NB4 (cell line): ENCODE data around the gene SLC35F2.

ENCODE experiments used
- MYC ChIP-seq: IDR thresholded peaks from 2 replicates; pipeline ENCODE4 v1.6.1; 2011; ENCODE audit warnings: low read depth, low read length
- POLR2A ChIP-seq: IDR thresholded peaks from 2 replicates; pipeline ENCODE4 v1.6.1; 2011; ENCODE audit warnings: mild to moderate bottlenecking; ENCODE audit not compliant: insufficient read length; ENCODE audit errors: extremely low read depth
- TF ChIP-seq, protein P1 (sequence below): IDR thresholded peaks from one replicate; pipeline ENCODE4 v1.5.1; 2012; ENCODE audit warnings: low read depth, low read length
- TF ChIP-seq, protein P2 (sequence below): IDR thresholded peaks from 2 replicates; pipeline ENCODE4 v1.6.1; 2011; ENCODE audit warnings: low read depth, low read length

DNA sequence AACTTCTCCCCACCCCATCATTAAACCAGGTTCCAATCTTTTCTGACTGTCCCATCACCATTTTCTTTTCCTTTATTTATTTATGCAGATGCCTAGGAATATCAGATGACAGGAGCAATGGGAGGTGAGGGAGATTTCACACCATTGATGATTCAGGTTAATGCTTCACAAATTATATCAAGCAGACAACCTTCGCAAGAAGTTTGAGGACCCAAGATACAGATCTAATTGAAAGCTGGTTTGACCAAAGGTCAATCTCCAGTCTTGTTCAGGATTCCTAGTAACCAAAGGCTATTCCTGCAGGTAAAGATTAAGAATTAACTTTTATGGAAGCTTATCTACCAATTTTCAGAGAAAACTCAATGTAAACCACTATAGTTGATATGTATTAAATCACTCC lies 54.4 kb downstream of the SLC35F2 start:
- TF ChIP-seq, protein P1, sequence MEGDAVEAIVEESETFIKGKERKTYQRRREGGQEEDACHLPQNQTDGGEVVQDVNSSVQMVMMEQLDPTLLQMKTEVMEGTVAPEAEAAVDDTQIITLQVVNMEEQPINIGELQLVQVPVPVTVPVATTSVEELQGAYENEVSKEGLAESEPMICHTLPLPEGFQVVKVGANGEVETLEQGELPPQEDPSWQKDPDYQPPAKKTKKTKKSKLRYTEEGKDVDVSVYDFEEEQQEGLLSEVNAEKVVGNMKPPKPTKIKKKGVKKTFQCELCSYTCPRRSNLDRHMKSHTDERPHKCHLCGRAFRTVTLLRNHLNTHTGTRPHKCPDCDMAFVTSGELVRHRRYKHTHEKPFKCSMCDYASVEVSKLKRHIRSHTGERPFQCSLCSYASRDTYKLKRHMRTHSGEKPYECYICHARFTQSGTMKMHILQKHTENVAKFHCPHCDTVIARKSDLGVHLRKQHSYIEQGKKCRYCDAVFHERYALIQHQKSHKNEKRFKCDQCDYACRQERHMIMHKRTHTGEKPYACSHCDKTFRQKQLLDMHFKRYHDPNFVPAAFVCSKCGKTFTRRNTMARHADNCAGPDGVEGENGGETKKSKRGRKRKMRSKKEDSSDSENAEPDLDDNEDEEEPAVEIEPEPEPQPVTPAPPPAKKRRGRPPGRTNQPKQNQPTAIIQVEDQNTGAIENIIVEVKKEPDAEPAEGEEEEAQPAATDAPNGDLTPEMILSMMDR: no peak
- no peak for TF ChIP-seq POLR2A
- TF ChIP-seq, protein P2, sequence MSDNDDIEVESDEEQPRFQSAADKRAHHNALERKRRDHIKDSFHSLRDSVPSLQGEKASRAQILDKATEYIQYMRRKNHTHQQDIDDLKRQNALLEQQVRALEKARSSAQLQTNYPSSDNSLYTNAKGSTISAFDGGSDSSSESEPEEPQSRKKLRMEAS: no peak
- TF ChIP-seq MYC: no peak
